ENCODE measurements around the gene ELK4. TPM values are rescaled to one million over a fixed set of nuclear protein-coding genes. Genes with fewer than 3 reads are reported as not detected.

The ELK4 gene
- polyA plus RNA-seq, 3 donors = 1.4 to 9.0 (median 2.6) TPM

- Histone ChIP-seq H3K27ac (ENCODE audit: low read depth in 1 of 2, low read length in 2 of 2) (no peak overlapping the region), H3K27me3 (ENCODE audit: control insufficient read depth in 2 of 2, insufficient read depth in 2 of 2, low read length in 2 of 2) (no peaks in the 10 kb centered on the region), H3K4me3 (replicated peaks in 1 of 3; ENCODE audit: low read depth in 2 of 3, low read length in 3 of 3) (no peak overlapping the region), H3K4me1 (ENCODE audit: control insufficient read depth in 1 of 2, insufficient read depth in 2 of 2, low read length in 2 of 2) (no peaks in the 10 kb centered on the region), H2AFZ (ENCODE audit: insufficient read depth, low read depth, low read length, poor library complexity, severe bottlenecking) (no peak overlapping the region), H3K9me3 (replicated peaks in 1 of 2; ENCODE audit: control insufficient read depth in 1 of 2, insufficient read depth in 1 of 2, low read length in 2 of 2) (no peaks in the 10 kb centered on the region), H3K9ac (ENCODE audit: insufficient read depth, low read length, poor library complexity, severe bottlenecking) (no peak overlapping the region), H4K20me1 (ENCODE audit: insufficient read depth, low read length) (no peaks in the 10 kb centered on the region), H3K79me2 (ENCODE audit: insufficient read depth, low read length) (no peaks in the 10 kb centered on the region), H3K4me2 (replicated peaks; ENCODE audit: extremely low read depth, low read length, poor library complexity, severe bottlenecking) (no peak overlapping the region), H3K36me3 (replicated peaks in 1 of 2; ENCODE audit: control insufficient read depth in 1 of 2, insufficient read depth in 2 of 2, low read length in 2 of 2) (peaks cover 20 to 47% of the 10 kb centered on the region in 2 donors)
- DNase-seq = no peak
- intact Hi-C loops (cut with micrococcal nuclease) = no loop called here
- Mint-ChIP-seq H3K27me3 (ENCODE audit: low read depth in 3 of 3) (peaks cover 0 to 2% (median 1%) of the 10 kb centered on the region in 3 donors), H3K4me3 (no peak overlapping the region), H3K36me3 (peaks cover 35 to 51% of the 10 kb centered on the region in 2 donors), H3K9me3 (no peaks in the 10 kb centered on the region), H3K27ac (peak overlapping the region in 1 of 7 donors; percentile 17), H3K4me1 (peaks cover 9% of the 10 kb centered on the region)
- WGBS (ENCODE audit: insufficient coverage) = 94% methylated on average over 2 of the region's 8 CpGs
- TF ChIP-seq, protein P1, sequence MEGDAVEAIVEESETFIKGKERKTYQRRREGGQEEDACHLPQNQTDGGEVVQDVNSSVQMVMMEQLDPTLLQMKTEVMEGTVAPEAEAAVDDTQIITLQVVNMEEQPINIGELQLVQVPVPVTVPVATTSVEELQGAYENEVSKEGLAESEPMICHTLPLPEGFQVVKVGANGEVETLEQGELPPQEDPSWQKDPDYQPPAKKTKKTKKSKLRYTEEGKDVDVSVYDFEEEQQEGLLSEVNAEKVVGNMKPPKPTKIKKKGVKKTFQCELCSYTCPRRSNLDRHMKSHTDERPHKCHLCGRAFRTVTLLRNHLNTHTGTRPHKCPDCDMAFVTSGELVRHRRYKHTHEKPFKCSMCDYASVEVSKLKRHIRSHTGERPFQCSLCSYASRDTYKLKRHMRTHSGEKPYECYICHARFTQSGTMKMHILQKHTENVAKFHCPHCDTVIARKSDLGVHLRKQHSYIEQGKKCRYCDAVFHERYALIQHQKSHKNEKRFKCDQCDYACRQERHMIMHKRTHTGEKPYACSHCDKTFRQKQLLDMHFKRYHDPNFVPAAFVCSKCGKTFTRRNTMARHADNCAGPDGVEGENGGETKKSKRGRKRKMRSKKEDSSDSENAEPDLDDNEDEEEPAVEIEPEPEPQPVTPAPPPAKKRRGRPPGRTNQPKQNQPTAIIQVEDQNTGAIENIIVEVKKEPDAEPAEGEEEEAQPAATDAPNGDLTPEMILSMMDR (IDR thresholded peaks at IDR 0.05) = no peak
Measured at GRCh38 chr1:205597691-205598314, 34.0 kb downstream of the ELK4 start.

GRCh38 chr1:205596876-205597275 lies 34.9 kb downstream of the ELK4 start:
- Histone ChIP-seq H3K36me3 (replicated peaks in 1 of 2; ENCODE audit: control insufficient read depth in 1 of 2, insufficient read depth in 2 of 2, low read length in 2 of 2) (peaks cover 20 to 40% of the 10 kb centered on the region in 2 donors), H3K9me3 (replicated peaks in 1 of 2; ENCODE audit: control insufficient read depth in 1 of 2, insufficient read depth in 1 of 2, low read length in 2 of 2) (no peaks in the 10 kb centered on the region), H3K27ac (ENCODE audit: low read depth in 1 of 2, low read length in 2 of 2) (no peak overlapping the region), H3K4me3 (replicated peaks in 1 of 3; ENCODE audit: low read depth in 2 of 3, low read length in 3 of 3) (no peak overlapping the region), H2AFZ (ENCODE audit: insufficient read depth, low read depth, low read length, poor library complexity, severe bottlenecking) (no peak overlapping the region), H3K9ac (ENCODE audit: insufficient read depth, low read length, poor library complexity, severe bottlenecking) (no peak overlapping the region), H3K79me2 (ENCODE audit: insufficient read depth, low read length) (no peaks in the 10 kb centered on the region), H3K4me2 (replicated peaks; ENCODE audit: extremely low read depth, low read length, poor library complexity, severe bottlenecking) (no peak overlapping the region), H3K27me3 (ENCODE audit: control insufficient read depth in 2 of 2, insufficient read depth in 2 of 2, low read length in 2 of 2) (no peaks in the 10 kb centered on the region), H3K4me1 (ENCODE audit: control insufficient read depth in 1 of 2, insufficient read depth in 2 of 2, low read length in 2 of 2) (peaks cover 3 to 6% of the 10 kb centered on the region in 2 donors), H4K20me1 (ENCODE audit: insufficient read depth, low read length) (no peaks in the 10 kb centered on the region)
- Mint-ChIP-seq H3K27ac (no peak overlapping the region), H3K4me3 (no peak overlapping the region), H3K36me3 (peaks cover 33 to 47% of the 10 kb centered on the region in 2 donors), H3K9me3 (peaks cover 0 to 2% (median 0%) of the 10 kb centered on the region in 7 donors), H3K27me3 (ENCODE audit: low read depth in 3 of 3) (peaks cover 0 to 2% (median 1%) of the 10 kb centered on the region in 3 donors), H3K4me1 (peaks cover 16% of the 10 kb centered on the region)
- DNase-seq = no peak
- 93% methylated on average over 3 of the region's 3 CpGs for WGBS (ENCODE audit: insufficient coverage)
- TF ChIP-seq, protein P1 (IDR thresholded peaks at IDR 0.05) = no peak
- intact Hi-C loops (cut with micrococcal nuclease) = no loop called here

All from CD14-positive monocyte (primary cell).